H9 (cell line): ENCODE data around the gene PDCD10. TPM values are rescaled to one million over a fixed set of nuclear protein-coding genes. Genes with fewer than 3 reads are reported as not detected.

Experiments used
- DNase-seq: peaks from one replicate; pipeline ENCODE4 v3.0.0-alpha.2; 2017
- H2AFZ ChIP-seq: one replicate; pipeline ENCODE4 v1.6.1; 2013; ENCODE audit warnings: mild to moderate bottlenecking, low read length, control low read depth, moderate library complexity
- H2AK5ac ChIP-seq: 2 replicates; pipeline ENCODE4 v1.6.1; 2013; ENCODE audit warnings: low read length, control low read depth, mixed read lengths; ENCODE audit not compliant: insufficient read length
- H2BK120ac ChIP-seq: one replicate; pipeline ENCODE4 v1.6.1; 2013; ENCODE audit warnings: low read depth, mild to moderate bottlenecking, low read length, control low read depth, inconsistent platforms; ENCODE audit not compliant: poor library complexity, severe bottlenecking
- H2BK12ac ChIP-seq: 2 replicates; pipeline ENCODE4 v1.6.1; 2013; ENCODE audit warnings: low read length, control low read depth, mixed read lengths, low read depth; ENCODE audit not compliant: insufficient read length
- H2BK15ac ChIP-seq: 2 replicates; pipeline ENCODE4 v1.6.1; 2013; ENCODE audit warnings: low read depth, low read length, control low read depth
- H2BK20ac ChIP-seq: one replicate; pipeline ENCODE4 v1.6.1; 2013; ENCODE audit warnings: low read depth, mild to moderate bottlenecking, low read length, control low read depth, inconsistent platforms; ENCODE audit not compliant: poor library complexity, severe bottlenecking
- H2BK5ac ChIP-seq: 2 replicates; pipeline ENCODE4 v1.6.1; 2013; ENCODE audit warnings: low read length, control low read depth, mixed read lengths; ENCODE audit not compliant: insufficient read length
- H3K14ac ChIP-seq: 2 replicates; pipeline ENCODE4 v1.6.1; 2013; ENCODE audit warnings: low read length, control low read depth; ENCODE audit not compliant: insufficient read depth
- H3K18ac ChIP-seq: 2 replicates; pipeline ENCODE4 v1.6.1; 2013; ENCODE audit warnings: low read depth, mild to moderate bottlenecking, mixed read lengths, low read length, control low read depth; ENCODE audit not compliant: insufficient read length
- H3K23ac ChIP-seq: 2 replicates; pipeline ENCODE4 v1.6.1; 2013; ENCODE audit warnings: low read length, control low read depth, mixed read lengths, low read depth; ENCODE audit not compliant: insufficient read length
- H3K23me2 ChIP-seq: 2 replicates; pipeline ENCODE4 v1.6.1; 2013; ENCODE audit warnings: low read depth, mild to moderate bottlenecking, mixed read lengths, low read length, control low read depth; ENCODE audit not compliant: insufficient read length, poor library complexity, severe bottlenecking
- H3K27ac ChIP-seq: 2 replicates; pipeline ENCODE4 v1.5.1; 2013; ENCODE audit warnings: low read length, control low read depth, mixed read lengths, low read depth; ENCODE audit not compliant: insufficient read length
- H3K27me3 ChIP-seq: 2 replicates; pipeline ENCODE4 v1.6.1; 2013; ENCODE audit warnings: low read length, control low read depth, inconsistent platforms; ENCODE audit not compliant: insufficient read depth
- H3K4ac ChIP-seq: 2 replicates; pipeline ENCODE4 v1.6.1; 2013; ENCODE audit warnings: low read depth, mild to moderate bottlenecking, control low read depth, inconsistent platforms, low read length, moderate library complexity
- H3K4me1 ChIP-seq: 2 replicates; pipeline ENCODE4 v1.6.1; 2013; ENCODE audit warnings: low read length, control low read depth, inconsistent platforms; ENCODE audit not compliant: insufficient read depth
- H3K4me2 ChIP-seq: 2 replicates; pipeline ENCODE4 v1.6.1; 2013; ENCODE audit warnings: low read length, control low read depth, mixed read lengths; ENCODE audit not compliant: insufficient read length, insufficient read depth
- H3K56ac ChIP-seq: 2 replicates; pipeline ENCODE4 v1.6.1; 2013; ENCODE audit warnings: low read depth, mild to moderate bottlenecking, mixed read lengths, low read length, control low read depth; ENCODE audit not compliant: insufficient read length
- H3K79me1 ChIP-seq: 2 replicates; pipeline ENCODE4 v1.6.1; 2013; ENCODE audit warnings: low read depth, mild to moderate bottlenecking, moderate library complexity, low read length, control low read depth, inconsistent platforms; ENCODE audit not compliant: insufficient read depth, poor library complexity, severe bottlenecking
- H3K79me2 ChIP-seq: 2 replicates; pipeline ENCODE4 v1.6.1; 2013; ENCODE audit warnings: low read length, control low read depth, inconsistent platforms; ENCODE audit not compliant: insufficient read depth
- H3K9ac ChIP-seq: 2 replicates; pipeline ENCODE4 v1.6.1; 2013; ENCODE audit warnings: low read length, control low read depth, mixed read lengths; ENCODE audit not compliant: insufficient read length; ENCODE audit errors: extremely low read depth
- H3K9me3 ChIP-seq: one replicate; pipeline ENCODE4 v1.6.1; 2013; ENCODE audit warnings: low read depth, low read length, inconsistent platforms; ENCODE audit not compliant: control insufficient read depth
- H3T11ph ChIP-seq: one replicate; pipeline ENCODE4 v1.6.1; 2013; ENCODE audit warnings: mild to moderate bottlenecking, low read length, control low read depth, inconsistent platforms
- H4K20me1 ChIP-seq: one replicate; pipeline ENCODE4 v1.6.1; 2013; ENCODE audit not compliant: control insufficient read depth, insufficient read length, insufficient read depth
- H4K5ac ChIP-seq: 2 replicates; pipeline ENCODE4 v1.6.1; 2013; ENCODE audit warnings: low read depth, mild to moderate bottlenecking, mixed read lengths, low read length, control low read depth; ENCODE audit not compliant: insufficient read length
- H4K8ac ChIP-seq: replicated peaks from 2 replicates; pipeline ENCODE4 v1.6.1; 2013; ENCODE audit warnings: low read length, control low read depth, mixed read lengths, low read depth; ENCODE audit not compliant: insufficient read length
- H4K91ac ChIP-seq: 2 replicates; pipeline ENCODE4 v1.6.1; 2013; ENCODE audit warnings: low read depth, mild to moderate bottlenecking, moderate library complexity, mixed read lengths, low read length, control low read depth; ENCODE audit not compliant: insufficient read length
- H3K27ac Mint-ChIP-seq, 3 experiments: 2 replicates in 2 of 3; 3 replicates in 1 of 3; pipeline ENCODE4 v1.8.0; 2020 to 2021; ENCODE audit warnings: mixed read lengths in 3 of 3, mild to moderate bottlenecking in 1 of 3, moderate library complexity in 1 of 3
- H3K27me3 Mint-ChIP-seq: 2 replicates; pipeline ENCODE4 v1.8.0; 2021; ENCODE audit warnings: low read depth, mild to moderate bottlenecking, moderate library complexity, mixed read lengths
- H3K36me3 Mint-ChIP-seq, 3 experiments: 2 replicates in 2 of 3; 3 replicates in 1 of 3; pipeline ENCODE4 v1.8.0; 2020 to 2021; ENCODE audit warnings: low read depth in 3 of 3, mixed read lengths in 3 of 3; ENCODE audit not compliant: insufficient read depth in 1 of 3
- H3K4me1 Mint-ChIP-seq, 2 experiments: 2 replicates each; pipeline ENCODE4 v1.8.0; 2020; ENCODE audit warnings: mixed read lengths in 2 of 2
- H3K4me3 Mint-ChIP-seq, 2 experiments: 2 replicates in 1 of 2; 3 replicates in 1 of 2; pipeline ENCODE4 v1.8.0; 2020 to 2021; ENCODE audit warnings: mild to moderate bottlenecking in 2 of 2, mixed read lengths in 2 of 2, moderate library complexity in 1 of 2
- H3K9me3 Mint-ChIP-seq, 2 experiments: 2 replicates in 1 of 2; 3 replicates in 1 of 2; pipeline ENCODE4 v1.8.0; 2020; ENCODE audit warnings: mild to moderate bottlenecking in 2 of 2, mixed read lengths in 2 of 2, moderate library complexity in 1 of 2
- CTCF ChIP-seq: fragments of 200-600 bp; sonication (generic); conservative IDR thresholded peaks from 3 replicates; pipeline ENCODE4 v1.8.0; 2021; ENCODE audit warnings: antibody characterized with exemption, mild to moderate bottlenecking
- WGBS: extraction: QIAGEN DNeasy Blood & Tissue Kit; methylation state at CpG from one replicate; pipeline ENCODE4 v1.1.7; 2013; ENCODE audit warnings: missing lambda C conversion rate, low lambda C conversion rate, mixed read lengths; ENCODE audit not compliant: insufficient read length; ENCODE audit errors: extremely low coverage; 5-methylcytosine and 5-hydroxymethylcytosine counted together
- total RNA-seq: library from RNA; stranded (reverse); gene quantifications from 2 replicates; pipeline ENCODE4 v1.2.1, GENCODE V29; 2021

PDCD10 gene
- total RNA-seq, 1 experiment from 2014 or later: 64.3 TPM

- Mint-ChIP-seq H3K36me3 (peaks cover 17 to 22% (median 22%) of the 10 kb centered on the region in 3 experiments), H3K9me3 (peaks cover 22 to 24% of the 10 kb centered on the region in 2 experiments), H3K27me3 (no peaks in the 10 kb centered on the region), H3K27ac (no peak overlapping the region), H3K4me3 (no peak overlapping the region), H3K4me1 (peaks cover 7% of the 10 kb centered on the region in 2 experiments; a peak in 3 of 4 replicates)
- Histone ChIP-seq H2BK120ac (no peak overlapping the region), H3K18ac (no peak overlapping the region), H3K4me1 (no peaks in the 10 kb centered on the region), H4K5ac (no peak overlapping the region), H2BK15ac (no peak overlapping the region), H2BK20ac (no peak overlapping the region), H3K79me2 (no peaks in the 10 kb centered on the region), H3K9me3 (no peaks in the 10 kb centered on the region), H3K27me3 (no peaks in the 10 kb centered on the region), H2AK5ac (no peak overlapping the region), H4K8ac (no peak overlapping the region), H4K91ac (no peak overlapping the region), H3K79me1 (no peaks in the 10 kb centered on the region), H3K9ac (no peak overlapping the region), H3K23ac (no peak overlapping the region), H4K20me1 (no peaks in the 10 kb centered on the region), H3K23me2 (no peaks in the 10 kb centered on the region), H2BK5ac (no peak overlapping the region), H3T11ph (no peak overlapping the region), H2AFZ (no peak overlapping the region), H3K27ac (no peak overlapping the region), H3K56ac (no peak overlapping the region), H3K4ac (no peak overlapping the region), H3K14ac (no peak overlapping the region), H3K4me2 (no peak overlapping the region), H2BK12ac (no peak overlapping the region)
- no peak for TF ChIP-seq CTCF
- WGBS: no CpG with 5 or more reads among the region's 1 CpG
- no peak for DNase-seq
Observed at GRCh38 chr3:167761302-167761701, 26.6 kb upstream of the PDCD10 start.
